Cardiac muscle cell (in vitro differentiated cells and primary cell): ENCODE data around the gene TM4SF18. TPM values are rescaled to one million over a fixed set of nuclear protein-coding genes. Genes with fewer than 3 reads are reported as not detected.

Experiments
- DNase-seq, 2 donors: peaks; one replicate each; pipeline versions ENCODE4 v3.0.0 to v3.0.0-alpha.2; 2010 to 2017; ENCODE audit warnings: low read depth in 1 of 2, low spot score in 1 of 2
- H3K27ac ChIP-seq: fragments of 200-600 bp; sonication (generic); 2 replicates; pipeline ENCODE4 v1.5.1; 2016
- H3K27me3 ChIP-seq: fragments of 200-600 bp; sonication (generic); 2 replicates; pipeline ENCODE4 v1.6.0; 2016; ENCODE audit warnings: control low read depth
- H3K36me3 ChIP-seq: fragments of 200-600 bp; sonication (generic); 2 replicates; pipeline ENCODE4 v1.5.1; 2016; ENCODE audit warnings: control low read depth
- H3K4me1 ChIP-seq: fragments of 200-600 bp; sonication (generic); 2 replicates; pipeline ENCODE4 v1.8.1; 2017; ENCODE audit warnings: low read depth, mild to moderate bottlenecking, mixed run types
- H3K4me3 ChIP-seq: fragments of 200-600 bp; sonication (generic); 2 replicates; pipeline ENCODE4 v1.5.1; 2016; ENCODE audit warnings: mild to moderate bottlenecking
- H3K9me3 ChIP-seq: fragments of 200-600 bp; sonication (generic); 2 replicates; pipeline ENCODE4 v1.5.1; 2017; ENCODE audit warnings: low read depth, mild to moderate bottlenecking, control low read depth
- CTCF ChIP-seq: IDR thresholded peaks from 2 replicates; pipeline ENCODE4 v1.5.1; 2012; ENCODE audit warnings: low read depth, mild to moderate bottlenecking, low read length
- polyA plus RNA-seq: library from polyadenylated mRNA; unstranded; fragments of >200 nt; fragmentation: Nextera tagmentation; extraction: Ambion mirVana; gene quantifications from 2 replicates; pipeline ENCODE4 v1.2.1, GENCODE V29; 2016
- total RNA-seq: library from RNA; depleted of rRNA; stranded (reverse); fragments of >200 nt; gene quantifications from 2 replicates; pipeline ENCODE4 v1.2.3, GENCODE V29; 2016

Gene TM4SF18
- total and polyA plus RNA-seq, 2 experiments from 2014 or later: 0.33 TPM; not detected in 1

- Histone ChIP-seq H3K27ac (no peak overlapping the region), H3K9me3 (no peaks in the 10 kb centered on the region)
- TF ChIP-seq CTCF: no peak
These were observed 56.1 kb downstream of the TM4SF18 start for GRCh38 chr3:149277331-149277813.

GRCh38 chr3:149276619-149277018 lies 56.8 kb downstream of the TM4SF18 start:
- Histone ChIP-seq H3K27me3 (no peaks in the 10 kb centered on the region), H3K4me1 (no peaks in the 10 kb centered on the region), H3K4me3 (no peak overlapping the region), H3K36me3 (no peaks in the 10 kb centered on the region), H3K27ac (no peak overlapping the region), H3K9me3 (no peaks in the 10 kb centered on the region)
- TF ChIP-seq CTCF: no peak
- no peak for DNase-seq

More at GRCh38 chr3:149277331-149277813, 56.1 kb downstream of the TM4SF18 start:
- H3K4me1 ChIP-seq: no peaks in the 10 kb centered on the region
- no peak overlapping the region for H3K4me3 ChIP-seq
- DNase-seq: peak in 1 of 2 donors; percentile 72
- no peaks in the 10 kb centered on the region for H3K27me3 ChIP-seq
- no peaks in the 10 kb centered on the region for H3K36me3 ChIP-seq

- no peaks in the 10 kb centered on the region for H3K9me3 ChIP-seq
- no peaks in the 10 kb centered on the region for H3K4me1 ChIP-seq
- H3K27ac ChIP-seq: no peak overlapping the region
- no peak overlapping the region for H3K4me3 ChIP-seq
- no peaks in the 10 kb centered on the region for H3K36me3 ChIP-seq
- no peaks in the 10 kb centered on the region for H3K27me3 ChIP-seq
- DNase-seq: no peak
- TF ChIP-seq CTCF: no peak
These were observed 59.2 kb downstream of the TM4SF18 start for GRCh38 chr3:149274220-149274619.

- Histone ChIP-seq H3K27me3 (no peaks in the 10 kb centered on the region), H3K4me3 (no peak overlapping the region), H3K9me3 (no peaks in the 10 kb centered on the region), H3K27ac (no peak overlapping the region), H3K36me3 (no peaks in the 10 kb centered on the region), H3K4me1 (no peaks in the 10 kb centered on the region)
- DNase-seq: peak; percentile 76 to 93
- peak; percentile 95 for TF ChIP-seq CTCF
These were observed 60.2 kb downstream of the TM4SF18 start for GRCh38 chr3:149273096-149273751.

- no peak overlapping the region for H3K4me3 ChIP-seq
- no peaks in the 10 kb centered on the region for H3K36me3 ChIP-seq
- H3K4me1 ChIP-seq: no peaks in the 10 kb centered on the region
- TF ChIP-seq CTCF: no peak
- no peak overlapping the region for H3K27ac ChIP-seq
- H3K27me3 ChIP-seq: no peaks in the 10 kb centered on the region
- no peaks in the 10 kb centered on the region for H3K9me3 ChIP-seq
- DNase-seq: no peak
These were observed 61.8 kb downstream of the TM4SF18 start for GRCh38 chr3:149271669-149272068.
